GM21360 (cell line): ENCODE measurements around the gene SOX6.

Source experiments
- ATAC-seq: cut with Tn5 transposase; IDR thresholded peaks from one replicate; pipeline ENCODE4 v1.9.1; 2021; ENCODE audit warnings: mild to moderate bottlenecking, moderate library complexity; ENCODE audit not compliant: unreplicated experiment

Gene SOX6

DNA sequence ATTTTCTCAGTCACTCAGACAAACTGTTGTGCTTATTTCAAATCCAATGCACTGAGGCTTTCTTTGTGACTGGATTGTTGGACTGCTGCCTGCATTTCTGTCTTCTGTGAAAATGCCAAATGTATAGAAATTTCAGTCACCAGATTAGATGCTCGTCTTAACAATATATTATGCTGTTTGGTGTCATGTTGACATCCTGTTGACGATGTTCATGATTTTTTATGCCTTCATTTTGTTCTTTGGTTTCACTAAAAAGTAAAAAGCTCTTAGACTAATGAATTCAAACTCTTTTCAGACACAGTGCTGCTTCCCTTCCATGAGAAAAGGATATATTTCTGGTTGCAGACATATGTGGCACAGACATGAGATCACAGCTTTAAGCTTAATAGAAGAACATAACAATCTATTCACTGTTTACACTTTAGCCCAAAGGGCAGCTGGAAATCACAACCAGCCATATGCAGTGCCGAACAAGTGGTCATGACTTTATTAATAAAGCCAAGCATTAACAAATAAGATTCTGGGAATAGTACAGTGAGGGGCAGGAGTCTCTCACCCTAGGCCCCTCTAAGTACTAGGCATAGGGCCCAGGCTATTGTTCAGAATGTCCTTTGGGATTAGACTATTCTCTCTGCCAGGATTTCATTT lies 9.4 kb upstream of the SOX6 start:
- ATAC-seq, result no peak

- no peak for ATAC-seq
These were observed 7.9 kb upstream of the SOX6 start for GRCh38 chr11:16364254-16364653.

DNA sequence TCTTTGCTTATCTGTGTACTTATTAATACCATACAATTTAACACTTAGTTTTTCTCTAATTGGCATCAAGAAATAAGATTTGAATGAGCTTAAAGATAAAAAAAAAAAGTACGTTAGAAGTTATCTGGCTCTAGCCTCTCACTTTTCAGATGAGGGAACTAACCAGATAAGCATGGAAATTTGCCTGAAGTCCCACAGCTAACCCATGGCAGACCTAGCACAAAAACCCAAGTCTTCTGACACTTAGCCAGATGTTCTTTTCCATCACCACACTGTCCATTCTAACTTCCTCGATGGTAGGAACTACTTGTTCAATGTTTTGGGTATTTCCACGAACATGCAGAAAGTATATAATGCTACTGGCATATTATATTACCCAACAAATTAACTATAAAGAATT lies 7.4 kb upstream of the SOX6 start:
- no peak for ATAC-seq

DNA sequence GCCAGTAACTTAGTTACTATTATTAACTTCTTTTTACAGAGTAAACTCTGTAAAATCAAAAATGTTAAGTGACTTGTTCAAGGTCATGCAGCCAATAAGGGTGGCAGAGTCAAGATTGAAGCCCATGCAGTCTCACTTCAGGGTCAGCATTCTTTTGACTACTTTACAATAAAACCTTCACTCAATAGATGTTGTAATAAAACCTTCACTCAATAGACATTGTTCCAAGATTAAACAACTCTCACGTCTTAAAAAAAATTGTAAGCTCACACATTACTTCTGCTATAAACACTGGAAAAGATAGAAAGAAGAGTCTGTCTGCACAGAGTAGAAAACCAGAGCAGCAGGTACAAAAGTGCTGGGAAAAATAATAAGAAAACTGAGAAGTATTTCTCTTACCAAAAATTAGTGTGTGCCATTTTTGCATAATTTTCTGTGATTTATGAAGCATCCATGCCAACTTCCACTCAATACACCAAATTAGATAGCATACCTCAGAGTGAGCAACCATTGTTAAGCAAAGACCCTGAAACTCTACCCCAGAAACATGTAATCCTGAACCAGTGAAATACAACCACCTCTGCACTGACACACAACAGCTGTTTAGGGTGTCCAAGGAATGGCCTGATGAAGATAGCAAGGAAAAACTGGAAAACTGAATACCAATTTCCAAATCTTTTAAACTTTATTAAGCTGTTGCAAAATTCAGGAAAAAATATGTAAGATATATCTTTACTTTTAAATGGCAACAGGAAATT lies 4.9 kb upstream of the SOX6 start:
- no peak for ATAC-seq

DNA sequence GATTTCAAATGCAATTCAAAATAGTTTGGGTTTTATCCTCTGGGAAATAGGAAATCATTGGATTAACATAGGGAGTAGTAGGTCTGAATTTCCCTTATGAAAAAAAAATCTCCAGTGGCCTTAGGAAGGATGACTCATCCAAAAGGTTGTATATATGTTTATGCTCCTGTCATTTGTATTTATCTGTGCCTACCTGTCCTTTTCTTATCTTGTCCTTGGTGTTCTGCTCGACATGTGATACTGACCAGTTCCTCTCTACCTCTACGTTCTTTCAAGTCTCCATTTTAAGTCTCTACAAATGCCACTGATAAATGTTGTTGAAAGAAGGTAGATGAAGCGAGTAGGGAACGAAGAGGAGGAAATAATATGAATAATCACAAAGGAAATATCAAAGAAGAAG lies 3.0 kb upstream of the SOX6 start:
- no peak for ATAC-seq

DNA sequence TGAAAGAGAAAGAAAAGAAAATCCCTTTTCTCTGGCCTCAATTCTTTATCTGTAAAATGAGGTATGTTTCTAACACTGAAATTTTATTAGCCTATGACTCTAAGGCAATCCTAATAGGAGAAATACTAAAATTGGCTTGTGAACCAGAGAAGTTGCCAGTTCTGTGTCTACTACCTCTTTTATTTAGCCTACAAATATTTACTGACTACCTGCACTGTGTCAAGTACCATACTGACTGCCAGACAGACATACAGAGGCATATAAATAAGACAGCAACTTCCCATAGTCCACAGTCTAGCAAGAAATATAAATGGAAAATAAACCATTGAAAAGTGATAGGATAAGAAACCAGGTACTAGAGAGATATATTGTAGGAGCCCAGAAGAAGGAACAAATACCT lies 2.4 kb upstream of the SOX6 start:
- no peak for ATAC-seq

GRCh38 chr11:16357775-16358174 lies 1.4 kb upstream of the SOX6 start:
- no peak for ATAC-seq

- no peak for ATAC-seq
These were observed 531 bp upstream of the SOX6 start for GRCh38 chr11:16356761-16357393.

DNA sequence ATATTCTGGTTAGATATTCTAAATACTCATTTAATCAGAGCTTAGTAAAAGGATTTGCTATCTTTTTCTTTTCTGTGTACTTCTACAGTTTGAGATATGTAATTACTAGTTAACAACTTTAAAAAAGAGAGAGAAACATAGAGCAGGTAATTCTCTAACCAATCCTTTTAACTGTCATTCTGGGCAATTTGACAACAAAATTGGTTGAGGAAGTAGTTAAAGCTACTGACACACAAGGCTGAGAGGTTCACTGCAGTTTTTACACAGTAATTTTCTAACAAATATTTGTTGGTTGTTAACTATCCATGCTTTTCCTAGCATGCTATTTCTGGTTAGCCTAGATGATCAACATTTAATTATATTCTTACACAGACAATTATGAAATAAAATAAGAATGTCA lies 3.6 kb downstream of the SOX6 start:
- no peak for ATAC-seq

- no peak for ATAC-seq
These were observed 6.2 kb downstream of the SOX6 start for GRCh38 chr11:16350125-16350524.

DNA sequence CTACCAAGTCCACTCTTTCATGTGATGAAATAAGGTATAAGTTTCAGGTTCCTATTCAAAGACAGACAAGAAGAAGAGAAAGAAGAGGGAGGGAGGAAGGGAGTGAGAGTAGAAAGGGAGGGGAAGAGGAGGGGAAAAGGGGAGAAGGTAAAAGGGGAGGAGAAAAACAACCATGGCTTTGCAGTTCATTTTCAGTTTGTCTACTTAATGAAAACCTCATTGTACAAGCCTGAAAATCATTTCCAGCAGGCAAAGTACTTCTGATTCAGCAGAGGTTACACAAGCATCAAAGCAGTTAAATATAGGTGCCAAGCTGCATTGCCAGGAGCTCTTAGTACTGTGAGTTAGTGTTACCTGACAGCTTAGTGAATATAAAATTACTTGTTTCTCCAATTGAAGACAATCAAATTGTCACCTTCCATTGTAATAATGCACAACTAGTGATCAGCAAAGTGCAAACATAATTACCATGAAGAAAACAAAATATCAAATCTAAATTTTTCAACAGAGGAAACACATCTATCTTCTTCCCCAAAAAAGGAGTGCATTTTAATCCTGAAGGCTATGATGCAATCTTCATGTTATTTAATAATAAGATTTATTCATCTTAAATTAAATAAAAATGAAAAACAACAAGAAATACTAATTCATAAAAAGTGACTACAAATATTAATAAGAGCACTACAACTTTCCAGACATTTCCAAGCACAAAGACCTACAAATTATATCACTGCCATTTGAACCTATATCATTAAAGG lies 8.2 kb downstream of the SOX6 start:
- ATAC-seq, result no peak

DNA sequence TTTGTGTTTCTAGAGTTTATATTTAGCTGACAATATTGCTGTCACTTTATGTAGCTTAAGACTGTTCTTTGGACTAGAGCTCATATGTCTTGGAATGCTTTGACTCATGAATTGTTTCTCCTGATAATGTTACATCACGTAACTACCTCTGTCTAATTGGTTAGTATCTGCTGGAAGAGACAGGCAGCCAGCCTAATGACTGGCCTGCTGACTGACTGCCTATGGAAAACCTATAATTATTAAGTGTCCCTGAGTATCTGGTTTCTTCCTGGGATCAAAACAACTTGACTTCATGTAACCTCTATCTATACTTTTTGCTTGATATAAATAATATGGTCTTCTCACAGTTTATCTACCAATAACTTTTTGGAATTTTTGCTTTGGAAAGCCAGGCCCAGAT lies 9.4 kb downstream of the SOX6 start:
- no peak for ATAC-seq

DNA sequence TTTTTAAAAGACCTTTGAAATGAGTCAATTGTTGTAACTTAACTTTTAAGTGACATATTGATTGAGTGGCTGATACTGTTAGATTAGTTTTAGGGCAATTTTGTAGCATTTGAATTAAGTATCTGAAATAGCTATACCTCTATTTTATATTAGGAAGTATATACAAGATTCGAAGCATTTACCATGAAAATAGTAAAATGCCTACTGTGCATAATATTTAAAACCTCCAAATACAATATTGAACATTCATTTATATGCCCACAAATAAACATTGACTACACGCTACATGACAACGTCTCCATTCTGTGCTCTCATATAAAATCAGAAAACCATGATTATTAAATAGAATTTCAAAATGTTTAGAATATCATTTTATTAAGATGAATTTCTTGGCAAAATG lies 14.5 kb downstream of the SOX6 start:
- no peak for ATAC-seq

DNA sequence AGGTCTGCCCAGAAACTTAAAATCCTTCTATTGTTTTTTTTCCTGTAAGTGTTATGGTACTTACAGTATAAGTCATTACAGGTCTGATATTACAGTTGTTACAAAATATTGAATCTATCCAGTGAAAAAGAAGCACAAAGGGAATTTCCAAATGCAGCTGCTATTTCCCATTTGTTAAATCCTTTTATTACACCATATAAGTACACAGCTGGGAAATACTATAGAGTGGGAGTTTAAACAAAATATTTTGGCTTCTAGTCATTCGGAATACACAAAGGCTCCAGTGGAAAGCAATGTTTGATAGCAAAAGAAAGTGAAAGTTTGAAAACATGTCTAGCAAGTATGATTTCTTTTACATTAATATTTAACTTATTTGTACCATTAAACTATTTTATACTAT lies 18.0 kb downstream of the SOX6 start:
- no peak for ATAC-seq

DNA sequence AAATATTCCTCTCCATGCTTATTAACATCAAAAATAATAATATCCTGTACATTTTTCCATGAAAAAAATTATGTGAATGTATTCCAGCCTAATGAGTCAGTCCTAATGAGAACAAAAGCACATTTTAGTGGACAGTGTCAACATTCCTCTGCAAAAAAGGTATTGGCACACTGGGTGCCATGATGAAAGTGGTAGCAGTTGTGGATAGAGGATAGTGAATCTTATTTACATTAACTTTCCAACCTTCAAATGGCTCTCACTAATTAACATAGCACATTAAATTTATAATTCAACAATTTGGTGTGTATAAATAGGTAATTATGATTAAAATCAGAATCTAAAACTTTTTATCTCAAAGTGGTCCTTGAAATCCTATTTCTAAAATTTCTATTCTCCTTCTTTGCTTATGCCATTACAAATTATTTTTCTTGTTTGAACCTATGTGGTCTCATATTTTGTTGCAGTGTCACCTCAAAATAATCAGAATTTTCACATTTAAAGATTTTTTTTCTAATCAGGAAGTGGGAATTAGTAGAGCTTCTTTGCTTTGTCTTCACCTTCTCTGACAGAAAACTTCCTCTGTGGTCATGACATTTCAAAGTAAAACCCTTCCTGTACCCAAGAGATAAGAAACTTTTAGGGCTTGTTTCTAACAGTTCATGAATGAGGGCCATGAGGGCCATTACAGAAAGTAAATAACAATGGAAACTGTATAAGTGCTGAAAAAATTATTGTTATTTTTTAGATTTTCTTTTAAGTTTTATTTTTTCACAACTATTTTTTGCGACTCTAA lies 18.7 kb downstream of the SOX6 start:
- ATAC-seq, result no peak

GRCh38 chr11:16336721-16337120 lies 19.6 kb downstream of the SOX6 start:
- ATAC-seq, result no peak

GRCh38 chr11:16336204-16336603 lies 20.1 kb downstream of the SOX6 start:
- ATAC-seq, result no peak

DNA sequence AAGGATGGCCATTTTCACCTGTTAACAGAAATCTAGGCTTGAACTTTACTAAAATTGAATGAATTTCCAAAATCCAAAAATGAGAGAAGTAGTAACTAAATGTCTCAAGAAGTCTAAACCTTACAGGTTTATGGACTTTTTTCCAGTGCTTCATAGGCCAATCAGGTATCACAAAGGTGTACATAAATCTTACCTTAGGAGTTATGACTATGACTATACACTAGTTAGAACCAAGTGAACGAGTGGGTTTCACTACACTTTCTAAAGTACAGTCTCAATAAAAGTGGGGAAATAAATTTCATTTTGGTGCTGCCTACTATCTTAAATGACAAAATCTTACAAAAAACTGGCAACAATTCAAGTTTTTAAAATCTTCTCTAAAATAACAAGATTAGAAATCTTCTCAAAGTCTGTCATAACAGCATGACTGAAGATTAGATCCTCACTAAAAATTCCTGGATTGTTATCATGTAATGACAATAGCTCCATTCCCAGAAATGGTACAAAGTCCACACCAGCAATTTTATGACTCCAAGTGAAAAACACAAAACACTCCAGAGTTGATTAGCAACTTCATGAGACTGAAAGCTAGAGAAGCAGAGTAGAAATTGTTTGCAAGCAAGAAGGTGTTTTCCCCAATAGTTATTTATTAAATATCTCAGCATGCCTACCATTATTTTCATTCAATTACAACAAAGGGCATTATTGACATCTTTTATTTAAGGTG lies 20.9 kb downstream of the SOX6 start:
- ATAC-seq, result no peak

- no peak for ATAC-seq
These were observed 29.6 kb downstream of the SOX6 start for GRCh38 chr11:16326679-16327297.

DNA sequence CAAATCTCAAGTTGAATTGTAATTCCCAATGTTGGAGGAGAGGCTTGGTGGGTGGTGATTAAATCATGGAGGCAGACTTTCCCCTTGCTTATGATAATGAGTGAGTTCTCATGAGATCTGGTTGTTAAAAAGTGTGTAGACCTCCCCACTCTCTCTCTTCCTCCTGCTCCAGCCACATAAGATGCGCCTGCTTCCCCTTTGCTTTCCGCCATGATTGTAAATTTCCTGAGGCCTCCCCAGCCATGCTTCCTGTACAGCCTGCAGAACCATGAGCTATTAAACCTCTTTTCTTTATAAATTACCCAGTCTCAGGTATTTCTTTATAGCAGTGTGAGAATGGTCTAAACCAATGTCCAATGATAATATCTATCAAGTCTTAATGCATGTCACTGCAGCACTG lies 34.2 kb downstream of the SOX6 start:
- ATAC-seq, result no peak
